DMS 273 treated with DMSO at 0.1 percent for 48 hours (cell line): ENCODE measurements around the gene SLC34A2.

Source experiments
- DNase-seq: peaks from one replicate; lab custom pipeline; 2025; lab: John Stamatoyannopoulos, UW

The SLC34A2 gene

DNA sequence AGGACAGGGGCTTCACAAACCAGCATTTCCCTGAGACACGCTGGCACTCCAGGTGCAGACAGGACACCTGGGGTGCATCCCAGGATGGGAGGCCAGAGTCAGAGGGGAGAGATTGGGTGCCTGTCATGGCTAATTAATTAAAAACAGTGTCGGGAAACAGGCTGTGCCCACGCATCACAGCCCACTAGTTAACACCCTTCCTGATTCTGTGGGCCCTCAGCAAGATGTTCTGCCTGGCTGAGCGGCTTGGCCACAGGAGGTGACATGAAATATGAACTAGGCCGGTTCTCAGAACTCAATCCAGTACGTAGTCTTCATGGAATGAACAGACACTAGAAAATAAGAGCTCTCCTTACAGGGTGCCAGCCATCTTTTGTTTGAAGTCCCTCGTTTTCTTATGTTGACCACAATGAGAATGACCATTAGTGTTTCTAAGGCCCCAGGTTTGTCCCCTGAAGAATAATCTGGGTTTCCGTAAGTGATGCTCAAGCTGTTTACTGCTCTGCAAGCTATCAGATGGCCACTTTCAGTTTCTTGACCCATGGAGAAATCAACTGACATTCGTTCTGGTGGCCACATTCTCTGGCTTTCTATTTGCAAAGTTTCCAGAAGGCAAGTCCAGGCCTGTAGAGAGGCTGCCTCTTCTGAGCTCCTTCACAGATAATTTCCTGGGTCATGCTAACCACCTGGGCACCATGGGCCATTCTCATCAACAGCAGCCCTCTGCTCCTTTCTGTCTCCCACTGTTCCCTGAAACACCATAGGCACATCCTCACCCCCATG, 72.3 kb downstream of the SLC34A2 start:
- no peak for DNase-seq
